Measurements from ENCODE around the gene SYNE1.

GRCh38 chr6:152458648-152459644 is 178.2 kb downstream of the SYNE1 start:
- TF ChIP-seq CTCF (IDR thresholded peaks at IDR 0.05) (no peak), POLR2A (IDR thresholded peaks at IDR 0.05) (no peak)
